HUES48 (cell line): ENCODE measurements around the gene LAMTOR2.

Source experiments
- H3K27ac ChIP-seq: one replicate; pipeline ENCODE4 v1.7.0; 2013; ENCODE audit warnings: low read depth, low read length, inconsistent platforms
- H3K27me3 ChIP-seq: 2 replicates; pipeline ENCODE4 v1.6.1; 2013; ENCODE audit warnings: mild to moderate bottlenecking, low read length; ENCODE audit not compliant: control insufficient read depth, insufficient read depth
- H3K36me3 ChIP-seq: 2 replicates; pipeline ENCODE4 v1.6.1; 2013; ENCODE audit warnings: low read length; ENCODE audit not compliant: control insufficient read depth, insufficient read depth
- H3K4me1 ChIP-seq: 2 replicates; pipeline ENCODE4 v1.6.1; 2013; ENCODE audit warnings: mild to moderate bottlenecking, low read length; ENCODE audit not compliant: control insufficient read depth, insufficient read depth
- H3K4me3 ChIP-seq: 2 replicates; pipeline ENCODE4 v1.5.1; 2013; ENCODE audit warnings: mild to moderate bottlenecking, low read depth, low read length
- H3K9ac ChIP-seq: 2 replicates; pipeline ENCODE4 v1.6.1; 2013; ENCODE audit warnings: mild to moderate bottlenecking, low read depth, low read length, moderate library complexity
- H3K9me3 ChIP-seq: 2 replicates; pipeline ENCODE4 v1.6.1; 2013; ENCODE audit warnings: low read length; ENCODE audit not compliant: control insufficient read depth, insufficient read depth

The LAMTOR2 gene

GRCh38 chr1:156083800-156084790 is 29.5 kb downstream of the LAMTOR2 start:
- peak overlapping the region; percentile 78 for H3K27ac ChIP-seq
- peak overlapping the region; percentile 88 for H3K4me3 ChIP-seq

DNA sequence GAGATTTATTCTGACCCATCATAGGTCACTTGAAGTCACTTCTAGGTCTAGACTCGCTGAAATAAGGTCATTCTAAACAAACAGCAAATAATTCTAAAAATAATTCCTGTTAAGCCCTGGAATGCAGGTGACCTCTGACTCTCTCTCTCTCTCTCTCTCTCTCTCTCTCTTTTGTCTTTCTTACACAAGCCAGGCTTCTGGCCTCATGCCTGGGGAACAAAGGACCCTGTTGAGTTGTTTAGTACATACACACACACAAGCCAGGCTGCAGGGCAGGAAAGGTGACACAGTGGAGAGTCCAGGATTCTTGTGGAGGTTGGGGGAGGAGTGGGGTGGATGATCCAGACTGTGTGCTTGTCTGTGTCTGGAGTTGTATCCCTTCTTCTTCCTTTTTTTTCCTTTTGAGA is 31.7 kb downstream of the LAMTOR2 start:
- H3K4me1 ChIP-seq: peaks cover 21% of the 10 kb centered on the region
- no peaks in the 10 kb centered on the region for H3K27me3 ChIP-seq
- H3K9ac ChIP-seq: no peak overlapping the region
- no peak overlapping the region for H3K4me3 ChIP-seq
- no peaks in the 10 kb centered on the region for H3K9me3 ChIP-seq
- peak overlapping the region; percentile 51 for H3K27ac ChIP-seq
- 0 out of 2 replicates have a peak, but pooled peaks cover 2% of the 10 kb centered on the region for H3K36me3 ChIP-seq

More at GRCh38 chr1:156083800-156084790, 29.5 kb downstream of the LAMTOR2 start:
- Histone ChIP-seq H3K36me3 (peaks cover 8% of the 10 kb centered on the region), H3K9ac (no peak overlapping the region), H3K9me3 (no peaks in the 10 kb centered on the region), H3K27me3 (no peaks in the 10 kb centered on the region), H3K4me1 (peaks cover 23% of the 10 kb centered on the region)

DNA sequence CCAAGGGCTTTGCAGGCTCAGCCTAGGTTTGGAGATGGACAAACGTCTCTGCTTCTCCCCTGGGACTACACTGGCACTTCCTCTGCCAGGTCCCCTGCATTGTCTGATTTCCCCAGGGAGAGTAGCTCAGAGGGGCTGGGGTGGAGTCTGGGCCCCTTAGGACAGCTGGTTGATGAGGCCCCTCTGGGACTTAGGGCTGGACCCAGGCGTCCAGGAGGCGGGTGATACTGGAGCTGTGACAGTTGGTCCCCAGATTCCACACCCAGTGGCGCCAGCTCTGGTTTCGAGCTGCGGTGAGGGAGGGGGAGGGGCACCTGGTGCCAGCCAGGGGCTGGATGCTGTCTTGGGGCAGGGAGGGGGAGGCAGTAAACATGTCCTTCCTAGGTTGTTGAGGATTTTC is 35.1 kb downstream of the LAMTOR2 start:
- no peaks in the 10 kb centered on the region for H3K9me3 ChIP-seq
- H3K4me3 ChIP-seq: no peak overlapping the region
- no peaks in the 10 kb centered on the region for H3K27me3 ChIP-seq
- H3K9ac ChIP-seq: no peak overlapping the region
- H3K27ac ChIP-seq: no peak overlapping the region
- peaks cover 14% of the 10 kb centered on the region for H3K36me3 ChIP-seq
- H3K4me1 ChIP-seq: peaks cover 16% of the 10 kb centered on the region

- H3K4me3 ChIP-seq: no peak overlapping the region
- H3K4me1 ChIP-seq: peaks cover 11% of the 10 kb centered on the region; the same call in 1 of the 2 replicates
- peaks cover 13% of the 10 kb centered on the region for H3K36me3 ChIP-seq
- H3K27ac ChIP-seq: no peak overlapping the region
- H3K9me3 ChIP-seq: no peaks in the 10 kb centered on the region
- no peak overlapping the region for H3K9ac ChIP-seq
- no peaks in the 10 kb centered on the region for H3K27me3 ChIP-seq
Observed at GRCh38 chr1:156090138-156090839, 35.7 kb downstream of the LAMTOR2 start.

DNA sequence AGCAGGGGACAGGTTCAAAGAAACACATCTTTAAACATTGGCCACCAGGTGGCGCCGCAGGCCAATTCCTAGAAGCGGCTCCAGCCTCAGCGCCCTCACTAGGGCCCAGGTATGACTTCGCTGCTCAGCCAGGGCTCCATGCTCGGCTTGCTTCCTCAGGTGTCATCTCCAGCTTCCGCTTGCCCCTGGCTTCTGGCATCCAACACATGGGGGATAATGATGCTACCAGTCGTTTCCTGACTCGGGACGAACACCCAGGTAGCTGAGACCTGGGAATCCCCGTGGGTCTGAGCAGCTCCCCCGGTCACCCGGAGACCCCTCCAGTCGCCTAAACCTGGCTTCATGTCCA is 36.2 kb downstream of the LAMTOR2 start:
- peak overlapping the region; percentile 48 for H3K27ac ChIP-seq
- no peak overlapping the region for H3K9ac ChIP-seq
- H3K36me3 ChIP-seq: peaks cover 11% of the 10 kb centered on the region
- peaks cover 11% of the 10 kb centered on the region; the same call in 1 of the 2 replicates for H3K4me1 ChIP-seq
- H3K4me3 ChIP-seq: no peak overlapping the region
- H3K9me3 ChIP-seq: no peaks in the 10 kb centered on the region
- no peaks in the 10 kb centered on the region for H3K27me3 ChIP-seq

GRCh38 chr1:156091610-156092009 is 37.0 kb downstream of the LAMTOR2 start:
- no peak overlapping the region for H3K9ac ChIP-seq
- H3K27me3 ChIP-seq: no peaks in the 10 kb centered on the region
- H3K4me1 ChIP-seq: 0 out of 2 replicates have a peak, but pooled peaks cover 6% of the 10 kb centered on the region
- peaks cover 11% of the 10 kb centered on the region for H3K36me3 ChIP-seq
- H3K4me3 ChIP-seq: no peak overlapping the region
- H3K9me3 ChIP-seq: no peaks in the 10 kb centered on the region
- no peak overlapping the region for H3K27ac ChIP-seq

DNA sequence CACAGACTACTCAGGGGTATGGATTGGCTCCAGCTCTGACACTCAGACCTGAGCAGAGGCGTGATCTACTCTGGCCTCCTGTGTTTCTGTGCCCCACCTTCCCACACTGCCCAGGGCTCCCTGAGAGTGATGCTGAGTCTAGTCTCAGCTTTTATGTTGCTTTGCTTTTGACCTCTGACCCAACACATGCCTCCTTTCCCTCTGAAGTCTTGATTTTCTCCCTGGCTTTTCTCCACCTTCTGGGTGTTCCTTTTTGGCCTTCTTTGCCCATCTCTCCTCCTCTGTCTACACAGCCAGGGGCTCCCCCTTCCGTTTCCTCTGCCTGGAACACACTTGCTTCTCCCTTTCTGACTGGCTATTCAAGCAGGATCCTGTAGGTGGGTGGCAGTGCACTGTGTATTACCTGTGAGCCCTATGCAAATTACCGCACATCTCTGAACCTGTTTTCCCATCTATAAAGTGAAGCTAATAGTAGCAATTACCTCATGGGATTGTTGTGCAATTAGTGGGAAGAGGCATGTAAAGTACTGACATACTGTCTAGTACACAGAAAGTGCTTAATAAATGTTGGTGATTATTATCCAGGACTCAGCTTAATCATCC is 41.4 kb downstream of the LAMTOR2 start:
- Histone ChIP-seq H3K27me3 (no peaks in the 10 kb centered on the region), H3K9me3 (no peaks in the 10 kb centered on the region), H3K36me3 (peaks cover 11% of the 10 kb centered on the region), H3K27ac (peak overlapping the region; percentile 23), H3K4me1 (peaks cover 4% of the 10 kb centered on the region; the same call in 1 of the 2 replicates), H3K4me3 (no peak overlapping the region), H3K9ac (no peak overlapping the region)

DNA sequence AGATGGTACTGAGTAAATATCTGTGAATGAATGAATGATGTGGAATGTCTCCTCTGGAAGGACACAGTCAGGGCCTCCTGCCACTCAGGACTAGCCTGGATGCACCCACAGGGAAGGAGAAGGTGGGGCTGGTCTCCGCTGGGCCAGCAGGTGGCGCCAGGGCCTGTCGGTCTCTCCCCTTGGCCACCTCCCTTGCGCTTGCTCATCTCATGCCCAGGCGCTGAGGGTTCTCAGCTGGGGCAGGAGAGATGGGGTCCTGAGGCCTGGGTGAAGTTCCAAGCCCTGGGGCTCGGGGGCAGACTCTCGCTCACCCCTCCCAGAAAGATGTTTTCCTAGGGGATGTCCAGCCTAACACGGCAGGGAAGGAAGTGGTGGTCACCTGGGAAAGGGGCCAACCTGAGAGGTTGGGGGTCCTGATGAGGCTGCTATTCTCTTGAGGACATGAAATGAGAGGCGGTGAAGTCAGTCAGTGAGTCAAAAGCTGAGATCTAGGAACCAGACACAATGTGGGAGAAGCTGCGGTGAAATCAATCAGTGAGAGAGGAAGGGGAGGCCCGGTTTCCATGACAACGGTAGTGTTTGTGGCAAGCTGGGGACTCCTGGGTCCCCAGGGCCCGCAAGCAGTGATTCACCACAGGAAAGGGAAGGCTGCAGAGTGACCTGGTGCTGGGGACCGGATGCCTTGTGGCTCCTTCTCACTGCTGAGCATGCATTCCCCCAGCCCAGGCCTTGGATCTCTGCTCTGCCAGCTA is 42.2 kb downstream of the LAMTOR2 start:
- peaks cover 8% of the 10 kb centered on the region for H3K36me3 ChIP-seq
- peaks cover 3% of the 10 kb centered on the region; the same call in 1 of the 2 replicates for H3K4me1 ChIP-seq
- H3K27ac ChIP-seq: peak overlapping the region; percentile 23
- no peak overlapping the region for H3K9ac ChIP-seq
- no peak overlapping the region for H3K4me3 ChIP-seq
- no peaks in the 10 kb centered on the region for H3K27me3 ChIP-seq
- H3K9me3 ChIP-seq: no peaks in the 10 kb centered on the region

GRCh38 chr1:156097499-156098178 is 43.1 kb downstream of the LAMTOR2 start:
- Histone ChIP-seq H3K36me3 (peaks cover 8% of the 10 kb centered on the region), H3K4me1 (peaks cover 3% of the 10 kb centered on the region; the same call in 1 of the 2 replicates), H3K27me3 (no peaks in the 10 kb centered on the region), H3K4me3 (no peak overlapping the region), H3K27ac (no peak overlapping the region), H3K9ac (no peak overlapping the region), H3K9me3 (no peaks in the 10 kb centered on the region)

DNA sequence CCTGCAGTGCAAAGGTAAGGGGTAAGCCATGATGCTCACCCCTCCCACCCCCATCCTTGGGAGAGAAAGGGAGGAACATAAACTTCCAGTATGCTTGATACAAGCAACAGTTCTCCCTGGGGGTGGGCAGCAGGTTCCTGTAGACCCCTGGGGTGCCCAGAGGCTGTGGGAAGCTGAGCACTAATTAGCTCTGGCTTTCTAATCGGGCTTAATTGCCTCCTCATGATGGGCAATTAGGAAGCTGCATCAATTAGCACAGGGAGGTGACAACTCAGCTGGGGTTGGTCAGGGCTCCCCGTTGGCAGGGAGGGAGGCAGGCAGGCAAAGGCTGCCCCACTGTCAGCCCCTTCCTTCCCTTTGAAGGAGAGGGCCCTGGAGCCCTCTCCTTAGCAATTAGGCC is 44.2 kb downstream of the LAMTOR2 start:
- H3K27me3 ChIP-seq: no peaks in the 10 kb centered on the region
- no peak overlapping the region for H3K9ac ChIP-seq
- peaks cover 8% of the 10 kb centered on the region; the same call in 1 of the 2 replicates for H3K4me1 ChIP-seq
- no peak overlapping the region for H3K27ac ChIP-seq
- H3K9me3 ChIP-seq: no peaks in the 10 kb centered on the region
- H3K4me3 ChIP-seq: no peak overlapping the region
- peaks cover 3% of the 10 kb centered on the region; the same call in 1 of the 2 replicates for H3K36me3 ChIP-seq
